Osteoblast (primary cell): ENCODE data around the gene EFNA1. TPM values are rescaled to one million over a fixed set of nuclear protein-coding genes. Genes with fewer than 3 reads are reported as not detected.

Experiments
- DNase-seq: peaks from one replicate; pipeline ENCODE4 v3.0.0; 2011; ENCODE audit warnings: low spot score, mixed read lengths; ENCODE audit not compliant: insufficient read length; ENCODE audit errors: missing footprints
- H2AFZ ChIP-seq: 2 replicates; pipeline ENCODE4 v1.6.0; 2011; ENCODE audit warnings: mild to moderate bottlenecking, low read length
- H3K27ac ChIP-seq: 2 replicates; pipeline ENCODE4 v1.5.1; 2011; ENCODE audit warnings: mild to moderate bottlenecking, low read depth, low read length, moderate library complexity
- H3K27me3 ChIP-seq: 2 replicates; pipeline ENCODE4 v1.6.0; 2012; ENCODE audit warnings: mild to moderate bottlenecking, control low read depth, inconsistent platforms, low read length, moderate library complexity; ENCODE audit not compliant: insufficient read depth
- H3K36me3 ChIP-seq: 2 replicates; pipeline ENCODE4 v1.5.1; 2011; ENCODE audit warnings: mild to moderate bottlenecking, low read length, control low read depth, moderate library complexity; ENCODE audit not compliant: insufficient read depth
- H3K4me1 ChIP-seq: 2 replicates; pipeline ENCODE4 v1.5.1; 2011; ENCODE audit warnings: mild to moderate bottlenecking, low read length, control low read depth, moderate library complexity; ENCODE audit not compliant: insufficient read depth
- H3K4me2 ChIP-seq: 2 replicates; pipeline ENCODE4 v1.6.0; 2011; ENCODE audit warnings: mild to moderate bottlenecking, low read length; ENCODE audit not compliant: insufficient read depth
- H3K4me3 ChIP-seq: fragments of 200-600 bp; sonication (generic); 3 replicates; pipeline ENCODE4 v1.5.1; 2012; ENCODE audit warnings: mild to moderate bottlenecking, low read length, inconsistent platforms; ENCODE audit not compliant: insufficient read depth
- H3K79me2 ChIP-seq: 2 replicates; pipeline ENCODE4 v1.6.0; 2012; ENCODE audit warnings: mild to moderate bottlenecking, low read length, control low read depth, inconsistent platforms; ENCODE audit not compliant: insufficient read depth
- H3K9me3 ChIP-seq: 2 replicates; pipeline ENCODE4 v1.5.1; 2011; ENCODE audit warnings: low read depth, low read length, control low read depth
- H4K20me1 ChIP-seq: 2 replicates; pipeline ENCODE4 v1.6.0; 2012; ENCODE audit warnings: mild to moderate bottlenecking, low read length, control low read depth; ENCODE audit not compliant: insufficient read depth
- total RNA-seq: library from RNA; depleted of rRNA; stranded (reverse); fragments of >200 nt; gene quantifications from 2 replicates; pipeline ENCODE4 v1.2.3, GENCODE V29; 2012
- TF ChIP-seq, protein P1 (sequence below): IDR thresholded peaks from 2 replicates; pipeline ENCODE4 v1.5.1; 2011; ENCODE audit warnings: mild to moderate bottlenecking, low read depth, low read length, moderate library complexity; ENCODE audit errors: extremely low read depth

Gene EFNA1, protein sequence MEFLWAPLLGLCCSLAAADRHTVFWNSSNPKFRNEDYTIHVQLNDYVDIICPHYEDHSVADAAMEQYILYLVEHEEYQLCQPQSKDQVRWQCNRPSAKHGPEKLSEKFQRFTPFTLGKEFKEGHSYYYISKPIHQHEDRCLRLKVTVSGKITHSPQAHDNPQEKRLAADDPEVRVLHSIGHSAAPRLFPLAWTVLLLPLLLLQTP
- 0.36 and 0.88 TPM in 2 replicates for total RNA-seq

DNA sequence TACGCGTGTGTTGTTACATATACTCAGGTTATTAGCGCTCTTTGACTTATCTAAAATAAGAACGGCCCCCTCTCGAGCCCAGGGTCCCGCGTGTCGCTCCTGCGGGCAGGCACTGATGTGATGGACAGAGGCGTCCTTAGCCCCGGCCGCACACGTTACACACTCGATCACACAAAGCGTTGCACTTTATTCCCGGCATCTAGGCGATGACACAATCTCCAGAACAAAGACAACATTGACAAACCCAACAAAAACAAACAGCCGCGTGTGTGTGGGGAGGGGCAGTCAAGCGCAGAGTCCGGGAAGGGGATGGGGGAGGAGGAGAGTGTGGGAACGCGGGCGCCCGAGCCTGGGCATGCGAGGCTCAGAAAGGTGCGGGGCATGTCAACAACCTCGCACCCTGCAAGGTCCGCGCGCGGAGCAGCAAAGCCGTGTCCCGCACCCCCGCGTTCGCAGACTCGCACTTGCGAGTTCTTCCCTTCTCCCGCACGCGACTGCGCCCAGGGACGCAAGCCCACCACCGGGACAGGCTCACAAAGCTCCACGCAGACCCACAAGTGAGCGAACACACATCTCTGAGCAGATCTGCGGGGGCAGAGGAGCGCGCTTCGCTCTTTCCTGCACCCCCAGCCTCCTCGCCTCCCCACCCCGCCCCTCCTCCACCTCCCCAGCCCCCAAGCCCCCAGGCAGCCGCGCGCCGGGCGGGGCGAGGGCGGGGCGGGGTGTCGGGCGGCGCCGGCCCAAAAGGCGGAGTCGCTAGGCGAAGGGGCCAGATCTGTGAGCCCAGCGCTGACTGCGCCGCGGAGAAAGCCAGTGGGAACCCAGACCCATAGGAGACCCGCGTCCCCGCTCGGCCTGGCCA lies at the start of gene EFNA1:
EFNA1 (plus strand) TSS at position 772 of the 862 bp plus-strand sequence. CDS start 102 bp downstream, outside the sequence.
- no peaks in the 10 kb centered on the region for H3K9me3 ChIP-seq
- H2AFZ ChIP-seq = peak within 1 kb of the TSS; percentile 35
- H3K36me3 ChIP-seq = no peaks in the 10 kb centered on the region
- DNase-seq = peak; percentile 79
- peak within 1 kb of the TSS; percentile 39 for H3K4me3 ChIP-seq
- H3K79me2 ChIP-seq = no peaks in the 10 kb centered on the region
- H3K27me3 ChIP-seq = peaks cover 62% of the 10 kb centered on the region
- H3K27ac ChIP-seq = no peak within 1 kb of the TSS
- TF ChIP-seq, protein P1, sequence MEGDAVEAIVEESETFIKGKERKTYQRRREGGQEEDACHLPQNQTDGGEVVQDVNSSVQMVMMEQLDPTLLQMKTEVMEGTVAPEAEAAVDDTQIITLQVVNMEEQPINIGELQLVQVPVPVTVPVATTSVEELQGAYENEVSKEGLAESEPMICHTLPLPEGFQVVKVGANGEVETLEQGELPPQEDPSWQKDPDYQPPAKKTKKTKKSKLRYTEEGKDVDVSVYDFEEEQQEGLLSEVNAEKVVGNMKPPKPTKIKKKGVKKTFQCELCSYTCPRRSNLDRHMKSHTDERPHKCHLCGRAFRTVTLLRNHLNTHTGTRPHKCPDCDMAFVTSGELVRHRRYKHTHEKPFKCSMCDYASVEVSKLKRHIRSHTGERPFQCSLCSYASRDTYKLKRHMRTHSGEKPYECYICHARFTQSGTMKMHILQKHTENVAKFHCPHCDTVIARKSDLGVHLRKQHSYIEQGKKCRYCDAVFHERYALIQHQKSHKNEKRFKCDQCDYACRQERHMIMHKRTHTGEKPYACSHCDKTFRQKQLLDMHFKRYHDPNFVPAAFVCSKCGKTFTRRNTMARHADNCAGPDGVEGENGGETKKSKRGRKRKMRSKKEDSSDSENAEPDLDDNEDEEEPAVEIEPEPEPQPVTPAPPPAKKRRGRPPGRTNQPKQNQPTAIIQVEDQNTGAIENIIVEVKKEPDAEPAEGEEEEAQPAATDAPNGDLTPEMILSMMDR = no peak
- peak within 1 kb of the TSS; percentile 76 for H3K4me2 ChIP-seq
- H3K4me1 ChIP-seq = peaks cover 13% of the 10 kb centered on the region
- H4K20me1 ChIP-seq = no peaks in the 10 kb centered on the region

DNA sequence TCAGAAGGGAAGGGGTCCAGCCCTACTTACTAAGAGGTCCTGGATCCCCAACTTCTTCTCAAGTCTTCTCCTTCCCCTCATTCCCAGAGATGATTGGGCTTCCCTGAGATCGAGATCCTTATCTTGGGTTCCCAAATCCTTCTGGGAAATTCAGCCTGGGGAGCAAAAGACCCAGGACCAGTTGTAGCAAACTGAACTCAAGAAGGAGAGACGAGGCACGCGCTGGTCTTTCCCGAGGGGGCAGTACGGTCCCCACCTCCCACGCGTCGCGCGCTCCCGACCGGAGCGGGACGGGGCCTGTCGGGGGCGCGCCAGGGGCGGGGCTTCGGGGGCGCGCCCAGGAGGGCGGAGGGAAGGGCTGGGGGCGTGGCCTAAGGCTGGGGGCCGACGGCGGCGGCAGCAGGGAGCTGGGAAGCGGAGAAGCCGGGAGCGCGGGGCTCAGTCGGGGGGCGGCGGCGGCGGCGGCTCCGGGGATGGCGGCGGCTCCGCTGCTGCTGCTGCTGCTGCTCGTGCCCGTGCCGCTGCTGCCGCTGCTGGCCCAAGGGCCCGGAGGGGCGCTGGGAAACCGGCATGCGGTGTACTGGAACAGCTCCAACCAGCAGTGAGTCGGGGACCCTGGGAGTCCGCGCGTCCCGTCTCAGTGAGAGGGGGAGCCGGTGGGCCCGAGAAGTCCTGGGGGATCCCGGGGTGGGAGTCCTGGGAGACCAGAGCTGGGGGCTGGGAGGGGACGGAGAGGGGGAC lies 49.0 kb upstream of the EFNA1 start, which contains the start of gene EFNA3:
EFNA3 (plus strand) TSS at position 369 of the 741 bp plus-strand sequence; CDS start at position 474, 105 bp downstream.
- peak within 1 kb of the TSS; percentile 67 for H3K4me2 ChIP-seq
- peaks cover 61% of the 10 kb centered on the region for H3K27me3 ChIP-seq
- no peak within 1 kb of the TSS for H2AFZ ChIP-seq

DNA sequence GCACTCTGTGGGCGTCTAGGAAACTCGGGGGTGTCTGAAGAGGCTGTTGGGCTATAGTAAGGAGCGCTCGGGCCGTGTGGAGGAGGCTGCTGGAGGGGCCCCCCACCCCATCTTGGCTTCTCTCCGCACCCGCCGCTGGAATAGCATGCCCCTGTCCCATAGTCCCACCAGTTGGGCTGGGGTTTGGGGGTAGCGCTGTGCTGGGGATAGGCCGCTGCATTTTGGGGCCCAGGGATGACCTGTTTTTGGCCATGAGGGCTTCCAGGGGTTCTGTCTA lies 48.5 kb upstream of the EFNA1 start:
- peaks cover 61% of the 10 kb centered on the region for H3K27me3 ChIP-seq
- H3K4me3 ChIP-seq = peak overlapping the region; percentile 59
- no peaks in the 10 kb centered on the region for H3K9me3 ChIP-seq
- TF ChIP-seq, protein P1 = no peak
- H3K79me2 ChIP-seq = no peaks in the 10 kb centered on the region
- no peak overlapping the region for H2AFZ ChIP-seq
- peaks cover 3% of the 10 kb centered on the region for H4K20me1 ChIP-seq
- no peak overlapping the region for H3K27ac ChIP-seq
- H3K4me2 ChIP-seq = peak overlapping the region; percentile 67
- peak; percentile 86 for DNase-seq
- peaks cover 5% of the 10 kb centered on the region for H3K4me1 ChIP-seq
- no peaks in the 10 kb centered on the region for H3K36me3 ChIP-seq

More for the DNA sequence above, 49.0 kb upstream of the EFNA1 start, which contains the start of gene EFNA3:
- peak; percentile 100 for DNase-seq
- Histone ChIP-seq H3K27ac (no peak within 1 kb of the TSS), H3K79me2 (no peaks in the 10 kb centered on the region), H3K4me1 (peaks cover 4% of the 10 kb centered on the region), H4K20me1 (peaks cover 3% of the 10 kb centered on the region), H3K9me3 (no peaks in the 10 kb centered on the region), H3K4me3 (peak within 1 kb of the TSS; percentile 59), H3K36me3 (no peaks in the 10 kb centered on the region)
- TF ChIP-seq, protein P1 = no peak
